Measurements from ENCODE around the gene ELFN1.
"Not testable (repeated sequence)": the region's sequence is repeated elsewhere in the genome, so short reads cannot be mapped to it uniquely, and the experiment has no call there.

Gene ELFN1

DNA sequence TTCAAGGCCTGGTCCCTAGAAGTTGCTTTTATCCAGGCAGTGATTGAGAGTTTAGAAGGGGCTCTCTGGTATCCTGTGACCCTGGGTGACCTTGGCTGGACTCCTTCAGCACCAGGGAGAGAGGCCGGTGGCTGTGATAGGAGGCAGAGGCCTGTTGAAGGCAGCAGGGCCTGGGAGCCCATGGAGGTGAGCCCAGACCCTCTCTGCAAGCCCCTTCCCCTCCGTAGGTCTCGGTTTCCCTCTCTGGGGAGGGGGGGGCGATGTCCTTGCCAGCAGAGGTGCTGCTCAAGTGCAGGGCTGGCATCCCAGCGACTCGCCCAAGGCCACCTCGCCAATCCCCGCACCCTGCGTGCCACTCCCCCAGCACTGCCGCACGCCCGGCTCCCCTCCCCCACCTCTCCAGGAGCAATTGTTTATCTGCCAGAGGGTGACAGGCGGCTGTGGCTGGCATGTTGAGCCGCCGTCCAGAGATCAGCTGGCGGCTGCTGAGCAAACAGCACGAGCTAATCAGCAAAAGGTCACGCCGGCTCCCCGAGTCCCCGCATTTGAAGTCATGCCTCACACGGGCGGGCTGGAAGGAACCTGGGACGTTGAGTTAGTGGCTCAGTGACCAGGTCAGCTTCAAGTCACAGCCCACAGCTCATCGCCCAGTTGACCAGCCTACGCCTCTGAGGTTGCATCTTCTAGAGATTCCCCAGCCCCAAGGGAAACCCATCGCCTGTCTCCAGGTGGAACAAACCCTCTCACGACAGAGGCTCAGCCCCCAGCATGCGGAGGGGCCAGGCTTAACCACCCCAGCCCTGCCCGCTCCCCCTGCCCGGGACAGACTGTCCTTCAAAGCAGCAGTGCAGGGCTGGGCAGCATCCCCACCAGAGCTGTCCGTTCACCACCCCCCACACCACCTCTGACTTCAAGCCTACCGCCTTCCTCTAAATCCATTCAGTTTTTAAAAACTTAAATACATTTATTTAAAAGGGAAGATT, 43.7 kb downstream of the ELFN1 start:
- DNase-seq = no peak

DNA sequence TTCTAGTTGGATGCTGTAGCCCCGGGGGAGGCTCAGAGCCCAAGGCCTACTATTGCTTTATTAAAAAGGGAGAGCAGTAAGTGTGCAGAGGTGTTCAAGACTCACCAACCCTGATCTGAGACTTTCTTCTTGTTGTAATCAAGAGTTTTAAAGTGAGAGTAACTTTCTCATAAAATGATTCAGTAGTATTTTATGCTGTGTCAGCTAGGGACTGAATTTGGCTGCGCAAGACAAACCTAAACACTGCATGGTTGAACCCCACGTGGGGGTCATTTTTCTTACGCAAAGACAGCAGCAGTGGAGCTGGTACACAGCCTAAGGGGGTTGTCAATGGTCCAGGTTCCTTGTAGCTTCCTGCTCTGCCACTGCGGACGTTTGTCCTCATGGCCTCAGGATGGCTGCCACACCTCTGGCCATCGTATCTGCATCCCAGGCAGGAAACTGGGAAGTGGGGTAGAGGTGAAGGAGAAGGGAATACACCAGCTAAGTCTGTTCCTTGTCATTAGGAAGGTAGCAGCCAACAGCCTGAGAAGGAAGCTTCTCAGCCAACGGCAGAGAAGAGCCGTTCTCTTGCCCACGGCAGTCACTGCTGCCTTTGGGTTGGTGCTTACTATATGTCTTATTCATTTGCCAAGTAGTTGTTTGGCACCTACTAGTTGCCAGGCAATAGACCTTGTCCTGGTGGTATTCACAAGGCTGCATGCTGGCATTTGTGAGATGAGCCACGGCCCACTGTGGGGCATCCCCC, 44.7 kb downstream of the ELFN1 start:
- DNase-seq = no peak

DNA sequence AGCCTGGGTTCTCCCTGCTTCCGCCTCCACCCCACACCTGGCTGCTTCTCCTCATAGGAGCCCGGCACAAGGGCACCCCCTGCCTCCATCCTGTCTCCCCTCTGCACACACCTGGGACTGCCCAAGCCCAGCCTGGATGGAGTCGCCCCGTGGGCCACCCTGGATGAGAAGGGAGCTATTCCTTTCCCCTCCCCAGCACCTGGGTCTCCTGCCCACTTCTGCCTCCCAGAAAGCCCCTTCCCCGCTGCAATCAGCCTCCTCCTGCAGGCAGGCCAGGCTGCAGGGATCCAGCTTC, 45.2 kb downstream of the ELFN1 start:
- DNase-seq = no peak

DNA sequence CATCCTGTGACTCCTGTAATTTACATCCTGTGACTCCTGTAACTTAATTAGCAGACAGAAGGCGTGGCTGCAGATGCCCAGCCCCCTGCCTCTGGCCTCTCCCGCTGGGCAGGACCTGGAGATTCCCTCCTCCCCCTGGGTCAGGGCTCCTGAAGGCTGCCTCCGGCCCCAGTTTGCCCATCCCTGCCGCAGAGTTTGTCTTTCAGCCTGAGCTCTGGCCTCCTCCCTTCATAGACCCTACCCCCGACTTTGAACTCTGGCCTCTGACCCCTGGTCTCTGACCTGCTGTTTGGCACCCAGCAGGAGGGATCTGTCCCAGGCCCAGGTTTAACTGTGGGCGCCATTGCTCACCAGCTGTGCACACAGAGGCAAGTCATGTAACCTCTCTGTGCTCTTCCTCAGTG, 45.6 kb downstream of the ELFN1 start:
- DNase-seq = no peak

DNA sequence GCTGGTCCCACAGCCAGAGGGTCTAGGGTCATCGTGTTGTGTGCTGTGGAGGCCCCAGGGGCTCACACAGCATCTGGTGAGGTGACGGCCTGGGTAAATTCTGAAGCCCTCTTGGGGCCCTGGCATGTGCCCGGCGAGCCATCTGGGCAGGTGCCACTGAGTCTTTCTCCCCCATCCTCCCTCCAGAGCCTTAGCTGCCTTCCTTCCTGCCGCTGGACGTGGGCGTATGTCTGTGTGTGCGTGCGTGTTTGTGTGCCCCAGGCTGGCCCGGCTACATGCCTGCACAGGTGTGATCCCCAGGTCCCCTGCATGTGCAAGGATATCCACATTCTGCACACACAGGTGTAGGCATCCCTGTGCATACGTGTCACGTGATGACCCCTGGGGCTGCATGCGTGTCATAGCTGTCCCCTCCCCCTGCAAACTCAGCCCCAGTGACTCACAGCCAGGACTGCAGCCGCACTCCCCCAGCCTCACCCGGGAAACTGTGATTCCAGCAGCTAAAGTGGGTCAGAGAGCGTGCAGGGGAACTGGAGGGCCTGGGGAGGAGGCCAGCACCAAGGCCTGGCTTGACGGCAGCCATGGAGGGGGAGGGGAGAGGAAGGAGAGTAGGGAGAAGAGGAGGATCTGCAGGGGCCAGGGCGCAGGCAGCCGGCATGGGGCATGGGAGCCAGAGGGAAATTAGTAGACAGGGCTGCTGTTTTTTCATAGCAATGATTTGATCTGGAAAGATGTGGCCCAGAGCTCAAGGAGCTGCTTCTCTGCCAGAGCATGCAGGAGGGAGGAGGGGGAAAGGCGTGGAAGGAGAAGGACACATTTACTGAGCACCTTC, 46.4 kb downstream of the ELFN1 start:
- no peak for DNase-seq

DNA sequence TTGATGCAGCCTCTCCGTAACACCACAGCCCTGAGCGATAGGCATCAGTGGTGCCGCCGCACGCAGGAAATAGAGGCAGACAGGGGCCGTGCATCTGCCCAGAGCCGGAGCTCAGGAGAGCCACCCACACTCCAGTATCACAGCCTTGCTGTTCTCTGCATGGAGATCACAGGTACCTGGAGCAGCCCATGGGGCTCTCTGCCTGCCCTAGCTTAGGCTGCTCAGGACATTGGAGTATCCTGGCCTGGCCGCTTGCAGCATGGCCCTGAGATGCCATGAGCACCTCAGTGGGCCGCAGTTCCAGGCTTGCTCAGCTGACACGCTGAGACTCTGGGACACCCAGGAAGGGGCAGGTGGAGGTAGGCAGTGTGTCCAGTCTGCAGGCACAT, 47.0 kb downstream of the ELFN1 start:
- DNase-seq = no peak

DNA sequence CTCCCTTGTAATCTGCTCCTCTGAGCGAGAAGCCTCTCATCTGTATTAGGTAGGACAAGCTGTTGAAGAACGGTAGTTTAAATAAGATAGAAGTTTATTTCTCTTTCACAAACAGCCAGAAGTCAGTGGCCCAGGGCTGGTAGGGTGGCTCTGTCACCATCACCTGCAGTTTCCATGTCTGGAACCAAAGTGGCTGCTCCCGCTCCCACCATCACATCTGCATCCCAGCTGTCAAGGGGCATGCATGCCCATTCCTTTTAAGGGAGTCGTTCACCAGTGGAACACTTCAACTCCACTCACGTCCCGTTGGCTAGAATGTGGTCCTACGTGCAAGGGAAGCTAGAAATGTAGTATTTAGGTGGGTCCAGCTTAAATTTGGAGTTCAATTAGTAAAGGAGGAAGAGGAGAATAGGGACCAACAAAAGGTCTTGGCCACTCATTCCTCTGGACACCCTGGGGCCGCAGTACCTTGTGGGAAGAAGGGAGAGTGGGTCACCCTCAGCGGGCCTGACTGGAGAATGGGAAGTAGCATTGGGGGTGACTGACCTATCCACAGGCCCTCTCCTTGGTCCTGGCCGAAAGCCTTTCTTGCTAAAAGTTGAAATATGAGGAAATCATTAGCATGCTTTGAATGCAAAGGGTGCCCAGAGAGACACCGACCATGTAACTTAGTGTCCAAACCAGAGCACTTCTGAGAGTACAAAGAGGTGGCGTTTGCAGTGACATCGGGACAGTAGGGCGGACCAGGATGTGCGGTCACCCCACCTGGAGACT, 48.0 kb downstream of the ELFN1 start:
- DNase-seq = no peak

DNA sequence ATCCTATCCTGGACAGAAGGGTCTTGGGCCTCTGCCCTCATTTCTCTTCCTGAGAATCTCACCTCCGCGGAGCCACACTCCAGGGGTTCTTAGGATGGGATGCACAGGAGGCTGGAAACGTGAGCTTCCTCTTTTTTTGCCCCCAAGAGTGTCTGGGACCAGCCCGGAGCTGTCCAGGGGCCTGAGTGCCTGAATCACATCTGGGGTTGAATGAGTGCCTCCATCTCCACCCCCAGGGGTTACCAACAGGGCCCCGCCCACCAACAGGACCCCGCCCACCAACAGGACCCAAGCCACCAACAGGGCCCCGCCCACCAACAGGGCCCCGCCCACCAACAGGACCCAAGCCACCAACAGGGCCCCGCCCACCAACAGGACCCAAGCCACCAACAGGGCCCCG, 48.8 kb downstream of the ELFN1 start:
- DNase-seq = not testable (repeated sequence)

DNA sequence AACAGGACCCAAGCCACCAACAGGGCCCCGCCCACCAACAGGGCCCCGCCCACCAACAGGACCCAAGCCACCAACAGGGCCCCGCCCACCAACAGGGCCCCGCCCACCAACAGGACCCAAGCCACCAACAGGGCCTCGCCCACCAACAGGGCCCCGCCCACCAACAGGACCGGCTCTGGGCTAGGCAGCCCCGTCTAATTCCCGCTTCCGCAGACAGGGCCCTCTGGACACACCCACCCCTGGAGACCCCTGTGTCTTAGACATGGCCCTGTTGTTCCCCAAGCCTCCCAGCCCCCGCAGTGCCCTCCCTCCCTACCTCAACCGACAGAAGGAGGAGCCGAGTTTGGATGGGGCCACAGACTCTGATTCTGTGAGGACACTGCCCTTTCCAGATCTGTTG, 49.2 kb downstream of the ELFN1 start:
- not testable (repeated sequence) for DNase-seq

DNA sequence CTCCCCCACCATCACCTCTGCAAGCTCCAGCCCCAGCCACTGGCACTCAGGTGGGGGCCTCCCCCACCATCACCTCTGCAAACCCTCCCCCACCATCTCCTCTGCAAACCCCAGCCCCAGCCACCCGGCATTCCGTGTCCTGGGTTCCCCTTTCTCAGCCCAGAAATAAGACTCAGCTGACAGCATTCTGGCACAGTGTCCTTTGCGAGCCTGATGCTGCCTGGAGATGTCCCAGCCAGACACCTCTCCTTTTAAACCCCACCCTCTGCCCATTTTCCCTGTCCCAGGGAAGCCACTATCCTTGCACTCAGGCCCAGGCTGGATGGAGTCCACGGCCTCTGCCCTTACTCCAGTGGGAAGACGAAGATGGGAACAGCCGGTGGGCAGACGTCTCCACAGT, 49.8 kb downstream of the ELFN1 start:
- no peak for DNase-seq

DNA sequence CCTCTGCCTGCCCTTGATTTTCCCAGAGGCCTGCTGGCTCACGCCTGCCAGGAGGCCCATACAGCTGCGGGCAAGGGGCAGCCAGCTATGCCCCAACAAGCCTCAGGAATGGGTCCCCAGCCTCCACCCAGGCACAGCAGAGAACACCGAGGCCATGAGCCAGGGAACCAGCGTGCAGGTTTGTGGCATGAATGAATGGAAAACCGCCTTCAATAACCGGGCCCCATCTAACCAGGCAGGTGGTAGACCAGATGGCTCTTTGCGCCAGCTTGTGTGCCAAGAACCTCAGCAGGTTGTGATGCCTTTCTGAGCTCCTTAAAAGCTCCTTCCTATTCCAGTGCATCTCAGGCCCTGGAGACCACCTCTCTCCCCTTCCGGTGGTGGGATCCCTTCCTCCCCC, 50.2 kb downstream of the ELFN1 start:
- no peak for DNase-seq

DNA sequence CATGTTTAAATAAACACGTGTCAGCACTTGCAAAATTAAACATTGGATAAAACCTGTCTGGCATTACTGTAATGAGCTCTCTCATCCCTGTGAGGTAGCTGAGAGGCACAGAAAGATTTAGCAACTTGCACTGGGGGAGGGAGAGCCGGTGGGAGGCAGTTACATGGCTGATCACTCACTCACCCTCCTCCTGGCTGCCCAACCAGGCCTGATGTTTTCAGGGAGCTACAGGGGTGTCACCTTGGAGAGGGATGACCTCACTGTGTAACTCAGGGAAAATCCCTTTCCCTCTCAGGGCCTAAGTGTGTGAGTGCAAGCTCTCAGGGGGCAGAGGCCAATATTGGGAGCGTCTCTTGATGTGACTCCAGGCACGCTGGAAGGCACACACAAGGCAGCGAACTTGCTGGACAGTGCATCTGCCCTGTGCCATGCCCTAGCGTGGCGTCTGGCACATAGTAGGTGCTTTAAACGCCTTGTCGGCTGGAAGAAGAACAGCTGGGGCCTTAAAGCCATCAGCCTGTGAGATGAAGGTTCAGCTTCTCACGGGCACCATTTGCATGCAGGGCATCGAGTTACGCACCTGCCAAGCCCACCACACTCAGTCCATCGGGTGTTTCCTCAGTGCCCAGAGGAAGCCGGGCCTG, 51.1 kb downstream of the ELFN1 start:
- no peak for DNase-seq

DNA sequence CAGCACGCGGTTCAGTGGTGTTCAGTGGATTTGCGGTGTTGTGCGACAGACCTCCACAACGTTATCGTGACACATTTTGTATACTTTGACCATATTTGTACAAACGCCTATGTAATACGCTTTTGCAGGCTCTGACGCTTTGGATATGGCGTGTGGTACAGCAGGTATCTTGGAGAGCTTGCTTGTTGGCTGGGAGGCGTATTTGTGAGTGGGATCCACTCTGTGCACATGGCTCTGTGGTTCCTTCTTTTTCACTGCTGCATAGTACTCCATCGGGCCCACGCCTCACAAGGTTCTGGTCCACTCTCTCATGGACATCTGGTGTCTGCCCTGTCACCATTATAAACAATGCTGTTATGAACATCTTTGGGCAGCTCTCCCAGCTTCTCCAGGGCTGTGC, 53.2 kb downstream of the ELFN1 start:
- DNase-seq = no peak

DNA sequence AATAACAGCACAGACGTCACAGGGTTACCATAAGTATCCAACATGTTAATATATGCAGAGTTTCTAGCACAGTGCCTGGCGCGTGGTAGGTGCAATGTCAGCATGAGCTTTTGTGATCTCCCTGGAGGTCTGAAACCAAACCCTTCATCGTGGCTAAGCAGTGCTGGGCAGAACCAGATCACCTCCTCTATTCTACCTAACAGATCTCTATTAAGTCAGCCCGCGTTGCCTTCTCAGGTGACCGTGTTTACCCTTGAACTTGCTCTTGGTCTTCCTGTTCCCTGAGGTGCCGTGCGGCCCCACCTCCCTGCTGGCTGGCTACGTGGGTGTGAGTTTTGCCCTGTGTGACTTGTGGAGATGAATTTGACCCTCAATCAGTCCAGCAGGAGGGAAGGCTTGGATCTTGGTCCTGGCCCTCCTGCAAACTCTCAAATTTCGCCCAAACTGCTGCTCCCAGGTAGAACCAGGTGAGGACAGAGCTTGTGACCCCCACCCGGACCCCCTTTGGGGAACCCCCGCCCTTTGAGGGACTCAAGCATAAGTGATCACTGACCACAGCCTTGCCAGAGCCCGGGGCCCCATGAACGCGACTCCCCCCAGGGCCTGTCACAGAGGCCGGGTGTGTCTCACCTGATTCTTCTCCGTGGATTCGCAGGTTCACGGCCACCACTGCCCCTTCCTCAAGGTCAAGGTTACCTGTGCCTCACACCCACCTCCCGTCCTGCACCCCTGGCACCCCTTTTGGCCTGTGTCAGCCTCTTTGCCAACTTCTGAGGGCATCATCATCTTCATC, 54.2 kb downstream of the ELFN1 start:
- no peak for DNase-seq

DNA sequence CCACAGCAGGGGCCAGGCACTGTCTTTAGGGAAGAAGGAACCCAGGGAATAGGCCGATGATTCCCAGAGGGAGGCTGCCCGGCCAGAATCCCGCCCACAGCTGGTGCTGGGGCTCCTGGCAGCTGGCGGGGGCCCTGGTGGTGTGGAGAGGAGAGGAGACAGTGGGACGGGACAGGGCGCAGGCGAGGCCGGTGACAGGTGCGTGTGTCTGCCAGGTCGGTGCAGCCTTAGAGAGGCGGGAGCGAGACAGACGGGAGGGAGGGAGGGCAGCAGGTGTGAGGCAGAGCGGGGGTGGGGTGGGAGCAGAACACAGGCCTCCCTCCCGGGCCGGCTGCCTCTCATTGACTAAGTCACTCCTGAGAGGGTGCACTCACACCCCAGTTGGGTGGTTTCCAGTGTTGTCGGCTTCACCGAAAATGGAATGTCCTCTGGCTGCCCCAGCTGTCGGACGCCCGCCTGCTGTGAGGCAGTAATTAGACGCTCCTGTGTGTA, 55.2 kb downstream of the ELFN1 start:
- no peak for DNase-seq

DNA sequence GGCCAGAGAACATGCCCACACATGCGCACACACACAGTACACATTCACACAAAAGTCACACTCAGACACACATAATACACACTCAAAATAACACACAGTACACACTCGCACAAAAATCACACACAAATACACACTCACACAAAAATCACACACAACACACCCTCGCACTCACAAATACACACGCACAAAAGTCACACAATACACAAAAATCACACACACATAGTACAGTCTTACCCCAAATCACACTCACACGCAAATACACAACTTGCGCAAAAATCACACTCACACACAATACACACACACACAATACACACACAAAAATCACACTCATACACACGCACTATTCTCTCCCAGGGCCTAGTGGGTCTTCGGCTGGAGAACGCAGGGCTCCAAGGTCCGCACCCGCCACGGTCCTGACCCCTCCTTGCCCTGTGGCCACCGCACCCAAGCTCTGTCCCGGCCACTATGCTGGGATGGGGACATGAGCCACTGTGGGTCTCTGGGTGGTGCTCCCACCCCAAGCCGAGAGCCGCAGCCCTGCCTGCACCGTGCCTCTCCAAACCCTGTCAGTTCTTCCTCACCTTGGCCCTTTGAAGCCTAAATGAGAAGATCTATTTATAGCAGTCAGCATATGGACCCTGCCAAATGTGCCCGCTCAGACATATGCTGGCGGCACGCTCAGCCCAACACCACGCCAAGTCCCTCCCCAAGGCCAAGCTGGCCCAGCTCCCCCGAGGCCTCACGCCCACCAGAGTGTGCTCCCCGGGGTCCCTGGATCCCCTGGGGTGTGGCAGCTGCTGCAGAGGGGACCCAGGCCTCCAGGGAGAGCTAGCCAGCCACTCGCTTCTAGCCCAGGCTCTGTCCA, 55.9 kb downstream of the ELFN1 start:
- no peak for DNase-seq

DNA sequence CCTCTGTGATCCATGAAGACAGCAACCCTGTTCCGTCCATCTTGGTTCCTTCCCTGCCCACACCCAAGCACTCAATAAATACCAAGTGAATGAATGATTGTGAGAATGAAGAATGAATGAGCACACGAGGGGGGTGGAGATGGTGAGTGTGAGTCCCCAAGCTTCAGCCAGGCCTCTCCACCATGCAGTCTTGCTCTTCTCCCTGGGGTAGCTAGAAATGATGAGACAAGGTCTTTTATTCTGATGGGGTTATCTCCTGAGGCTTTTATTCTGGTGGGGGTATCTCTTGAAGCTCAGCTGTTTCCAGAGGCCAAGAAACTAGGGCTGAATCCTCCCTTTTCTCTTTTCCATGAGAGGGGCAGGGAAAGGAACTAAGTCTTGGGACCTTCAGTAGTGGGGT, 57.0 kb downstream of the ELFN1 start:
- DNase-seq = no peak

DNA sequence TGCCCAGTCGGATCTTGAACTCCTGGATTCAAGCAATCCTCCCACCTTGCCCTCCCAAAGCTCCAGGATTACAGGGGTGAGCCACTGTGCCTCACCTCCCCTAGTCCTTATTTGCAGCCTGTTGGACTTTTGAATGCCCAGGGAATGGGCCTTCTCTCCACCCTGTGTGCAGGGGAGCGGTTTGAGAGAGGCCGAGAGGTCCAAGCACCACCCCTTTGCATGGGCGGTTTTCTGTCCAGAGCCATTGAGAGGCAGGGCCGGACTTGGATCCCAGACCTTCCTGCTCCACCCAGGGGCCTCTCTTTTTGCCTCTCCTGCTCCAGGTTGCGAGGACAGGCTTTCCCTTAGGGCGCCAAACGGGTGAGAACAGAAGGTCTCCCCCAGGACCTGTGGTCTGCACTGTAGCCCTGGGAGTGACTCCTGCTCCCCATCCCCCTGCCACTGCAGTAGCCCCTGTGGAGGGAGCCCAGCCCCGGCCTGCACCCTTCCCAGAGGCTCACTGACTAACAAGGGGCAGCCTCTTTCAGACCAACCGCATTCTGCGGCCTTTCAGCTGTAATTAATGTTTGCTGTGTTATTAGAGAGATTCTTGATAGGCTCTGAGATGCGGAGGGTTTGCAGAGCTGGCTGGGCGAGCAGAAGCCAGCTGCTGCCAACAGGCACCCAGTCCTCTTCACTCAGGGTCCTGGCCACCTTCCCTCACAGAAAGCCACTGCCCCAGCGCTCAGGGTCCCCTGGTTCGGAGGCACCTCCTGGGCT, 57.9 kb downstream of the ELFN1 start:
- DNase-seq = no peak

DNA sequence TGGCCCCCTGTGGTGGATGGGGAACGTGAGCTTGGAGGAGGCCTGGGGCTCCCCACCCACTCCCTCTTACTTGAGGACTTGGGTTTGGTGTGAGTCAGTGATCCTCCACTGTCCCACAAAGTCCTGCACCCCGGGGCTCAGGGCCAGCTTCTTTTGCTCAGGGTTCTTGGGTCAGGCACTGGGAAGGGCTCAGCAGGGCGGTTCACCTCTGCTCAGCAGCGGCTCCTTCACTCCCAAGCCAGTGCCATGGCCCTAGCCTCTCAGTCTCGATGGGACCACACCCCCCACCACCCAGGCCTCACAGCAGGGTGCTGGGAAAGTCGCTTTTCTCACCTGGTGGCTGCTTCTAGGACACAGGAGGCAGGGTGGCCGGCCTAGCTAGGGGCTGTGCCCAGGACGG, 59.1 kb downstream of the ELFN1 start:
- DNase-seq = no peak

Measured in SIG-M5 (cell line).